HL-60 (cell line): ENCODE data around the gene PDE5A.

Experiments
- GABPA ChIP-seq: IDR thresholded peaks from 2 replicates; pipeline ENCODE4 v1.6.1; 2012; ENCODE audit warnings: low read depth
- REST ChIP-seq: IDR thresholded peaks from 2 replicates; pipeline ENCODE4 v1.6.1; 2012; ENCODE audit warnings: low read depth; ENCODE audit not compliant: insufficient replicate concordance
- TF ChIP-seq, protein P1 (sequence below): IDR thresholded peaks from one replicate; pipeline ENCODE4 v1.5.1; 2011; ENCODE audit warnings: low read length, control low read depth, inconsistent platforms; ENCODE audit not compliant: insufficient read depth

GRCh38 chr4:119663160-119663788 is 34.7 kb upstream of the PDE5A start:
- TF ChIP-seq, protein P1, sequence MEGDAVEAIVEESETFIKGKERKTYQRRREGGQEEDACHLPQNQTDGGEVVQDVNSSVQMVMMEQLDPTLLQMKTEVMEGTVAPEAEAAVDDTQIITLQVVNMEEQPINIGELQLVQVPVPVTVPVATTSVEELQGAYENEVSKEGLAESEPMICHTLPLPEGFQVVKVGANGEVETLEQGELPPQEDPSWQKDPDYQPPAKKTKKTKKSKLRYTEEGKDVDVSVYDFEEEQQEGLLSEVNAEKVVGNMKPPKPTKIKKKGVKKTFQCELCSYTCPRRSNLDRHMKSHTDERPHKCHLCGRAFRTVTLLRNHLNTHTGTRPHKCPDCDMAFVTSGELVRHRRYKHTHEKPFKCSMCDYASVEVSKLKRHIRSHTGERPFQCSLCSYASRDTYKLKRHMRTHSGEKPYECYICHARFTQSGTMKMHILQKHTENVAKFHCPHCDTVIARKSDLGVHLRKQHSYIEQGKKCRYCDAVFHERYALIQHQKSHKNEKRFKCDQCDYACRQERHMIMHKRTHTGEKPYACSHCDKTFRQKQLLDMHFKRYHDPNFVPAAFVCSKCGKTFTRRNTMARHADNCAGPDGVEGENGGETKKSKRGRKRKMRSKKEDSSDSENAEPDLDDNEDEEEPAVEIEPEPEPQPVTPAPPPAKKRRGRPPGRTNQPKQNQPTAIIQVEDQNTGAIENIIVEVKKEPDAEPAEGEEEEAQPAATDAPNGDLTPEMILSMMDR, result no peak
- TF ChIP-seq REST (no peak), GABPA (no peak)
